SK-N-SH treated with all-trans-retinoic acid at 6 μM for 48 hours (cell line): ENCODE data around the gene ARFIP1.

Source experiments
- CREB5 ChIP-seq: fragments of 250-450 bp; sonication (Bioruptor Pico); IDR thresholded peaks from 2 replicates; pipeline ENCODE4 v1.5.1; 2020; ENCODE audit warnings: low read depth, mild to moderate bottlenecking, moderate library complexity
- PATZ1 ChIP-seq: fragments of 250-450 bp; sonication (Bioruptor Pico); IDR thresholded peaks from 2 replicates; pipeline ENCODE4 v1.8.0; 2020; ENCODE audit warnings: mild to moderate bottlenecking, moderate library complexity, borderline replicate concordance
- RARB ChIP-seq: fragments of 250-450 bp; sonication (Bioruptor Pico); IDR thresholded peaks from 2 replicates; pipeline ENCODE4 v1.8.0; 2021; ENCODE audit warnings: mild to moderate bottlenecking, moderate library complexity
- SNAI2 ChIP-seq: fragments of 250-450 bp; sonication (Bioruptor Pico); IDR thresholded peaks from 2 replicates; pipeline ENCODE4 v1.5.0; 2020; ENCODE audit warnings: mild to moderate bottlenecking, moderate library complexity
- TOX ChIP-seq: fragments of 250-450 bp; sonication (Bioruptor Pico); IDR thresholded peaks from 2 replicates; pipeline ENCODE4 v1.8.0; 2021; ENCODE audit warnings: mild to moderate bottlenecking, moderate library complexity, borderline replicate concordance
- ZFP3 ChIP-seq: fragments of 250-450 bp; sonication (Bioruptor Pico); IDR thresholded peaks from 2 replicates; pipeline ENCODE4 v1.5.0; 2020; ENCODE audit warnings: mild to moderate bottlenecking, moderate library complexity
- ZNF565 ChIP-seq: fragments of 450-650 bp; formaldehyde crosslinking; conservative IDR thresholded peaks from 2 replicates; pipeline ENCODE4 v1.5.0; 2020; ENCODE audit warnings: low read depth, mild to moderate bottlenecking, moderate library complexity

GRCh38 chr4:152935143-152935542 lies 155.4 kb downstream of the ARFIP1 start:
- TF ChIP-seq ZNF565 (CRISPR knock-in tag) = no peak
- no peak for TF ChIP-seq ZFP3 (CRISPR knock-in tag)
- TF ChIP-seq TOX (CRISPR knock-in tag) = no peak
- no peak for TF ChIP-seq PATZ1 (CRISPR knock-in tag)
- TF ChIP-seq RARB = no peak
- TF ChIP-seq SNAI2 (CRISPR knock-in tag) = no peak
- TF ChIP-seq CREB5 = no peak
